K562 (cell line): ENCODE data around the gene CLK4. TPM values are rescaled to one million over a fixed set of nuclear protein-coding genes. Genes with fewer than 3 reads are reported as not detected.

Experiments
- BRD9 ChIP-seq: fragments of 450-650 bp; IDR thresholded peaks from 2 replicates; pipeline ENCODE4 v1.6.1; 2018; ENCODE audit warnings: low read depth; ENCODE audit not compliant: partially characterized antibody
- COPS2 ChIP-seq: fragments of 450-650 bp; conservative IDR thresholded peaks from 2 replicates; pipeline ENCODE4 v1.6.1; 2016; ENCODE audit warnings: mild to moderate bottlenecking, moderate library complexity
- DMBX1 ChIP-seq: fragments of 250-450 bp; sonication (Bioruptor Pico); IDR thresholded peaks from 2 replicates; pipeline ENCODE4 v1.8.0; 2022; ENCODE audit warnings: inconsistent platforms, mild to moderate bottlenecking, moderate library complexity, borderline replicate concordance
- ELF2 ChIP-seq: fragments of 250-450 bp; sonication (Bioruptor Pico); IDR thresholded peaks from 2 replicates; pipeline ENCODE4 v1.5.0; 2021; ENCODE audit warnings: mild to moderate bottlenecking
- FOXM1 ChIP-seq, 2 experiments: fragments of 450-650 bp in 1 of 2; sonication (generic) in 1 of 2; formaldehyde crosslinking in 1 of 2; IDR thresholded peaks; 2 replicates each; pipeline versions ENCODE4 v1.6.1 to v1.9.0; 2017 to 2022; ENCODE audit warnings: low read depth in 2 of 2, mild to moderate bottlenecking in 2 of 2, missing genetic modification reagents in 1 of 2, moderate library complexity in 1 of 2
- ILF3 ChIP-seq: fragments of 450-650 bp; IDR thresholded peaks from 2 replicates; pipeline ENCODE4 v1.6.1; 2018; ENCODE audit warnings: antibody characterized with exemption, mild to moderate bottlenecking, moderate library complexity, borderline replicate concordance
- JUNB ChIP-seq: fragments of 450-650 bp; formaldehyde crosslinking; conservative IDR thresholded peaks from 2 replicates; pipeline ENCODE4 v1.4.0; 2020; ENCODE audit warnings: mild to moderate bottlenecking
- JUND ChIP-seq, 2 experiments: IDR thresholded peaks; 2 replicates in 1 of 2; 3 replicates in 1 of 2; pipeline ENCODE4 v1.6.1; 2011; ENCODE audit warnings: borderline replicate concordance in 2 of 2, low read depth in 2 of 2, low read length in 2 of 2, improper control_type of control experiment in 1 of 2, missing biosample characterization in 1 of 2, missing genetic modification characterization in 1 of 2, missing genetic modification reagents in 1 of 2
- MLLT1 ChIP-seq, 2 experiments: fragments of 450-650 bp; IDR thresholded peaks; 2 replicates each; pipeline ENCODE4 v1.6.1; 2016
- NUFIP1 ChIP-seq: fragments of 450-650 bp; IDR thresholded peaks from 2 replicates; pipeline ENCODE4 v1.6.1; 2018; ENCODE audit not compliant: partially characterized antibody
- SFPQ ChIP-seq: fragments of 200-400 bp; formaldehyde crosslinking; IDR thresholded peaks from 2 replicates; pipeline ENCODE4 v1.6.1; 2017; ENCODE audit warnings: mild to moderate bottlenecking, low read depth, low read length, moderate library complexity
- SMAD3 ChIP-seq: fragments of 450-650 bp; formaldehyde crosslinking; conservative IDR thresholded peaks from 2 replicates; pipeline ENCODE4 v1.4.0; 2020; ENCODE audit warnings: mild to moderate bottlenecking
- SRSF3 ChIP-seq: fragments of 200-400 bp; formaldehyde crosslinking; IDR thresholded peaks from 2 replicates; pipeline ENCODE4 v1.6.1; 2016; ENCODE audit warnings: mild to moderate bottlenecking, low read length, moderate library complexity; ENCODE audit not compliant: insufficient read depth
- TAF9B ChIP-seq: fragments of 450-650 bp; IDR thresholded peaks from 2 replicates; pipeline ENCODE4 v1.6.1; 2018; ENCODE audit warnings: mild to moderate bottlenecking; ENCODE audit not compliant: partially characterized antibody
- TEAD1 ChIP-seq, 2 experiments: fragments of 450-650 bp in 1 of 2; sonication (generic) in 1 of 2; formaldehyde crosslinking; IDR thresholded peaks; 2 replicates each; pipeline versions ENCODE4 v1.4.0 to v1.8.0; 2020 to 2022; ENCODE audit warnings: mild to moderate bottlenecking in 2 of 2, missing genetic modification reagents in 1 of 2
- ZNF263 ChIP-seq: sonication (generic); formaldehyde crosslinking; IDR thresholded peaks from 2 replicates; pipeline ENCODE4 v1.8.0; 2022; ENCODE audit warnings: mild to moderate bottlenecking, missing genetic modification reagents, borderline replicate concordance
- polyA plus RNA-seq, 8 experiments: library from polyadenylated mRNA; depleted of rRNA in 4 of 8; stranded (reverse) in 5 of 8; unstranded in 3 of 8; fragments of >200 nt; fragmentation: Nextera tagmentation in 2 of 8; fragmentation: Illumina TruSeq in 1 of 8; extraction: Ambion mirVana in 2 of 8; extraction: Trizol in 1 of 8; gene quantifications; 2 replicates each; pipeline versions ENCODE4 v1.2.1 to v1.2.3, GENCODE V29; 2011 to 2014; ENCODE audit warnings: inconsistent platforms in 1 of 8, missing spikeins in 1 of 8
- total RNA-seq, 7 experiments: library from RNA; depleted of rRNA in 6 of 7; stranded (reverse); fragments of >200 nt in 6 of 7; fragmentation: Illumina TruSeq in 2 of 7; extraction: Trizol in 2 of 7; gene quantifications; 2 replicates each; pipeline versions ENCODE4 v1.2.1 to v1.2.3, GENCODE V29; 2011 to 2021; ENCODE audit warnings: low replicate concordance in 1 of 7

CLK4 gene
- total and polyA plus RNA-seq, 9 of the 15 experiments (the other 6 are each of a cell fraction or from before 2014, with no cell fraction given): 10.5 to 23.1 (median 13.9) TPM

GRCh38 chr5:178626484-178627258 is at the start of gene CLK4 (continued):
- no peak for TF ChIP-seq SFPQ
- TF ChIP-seq FOXM1 (IDR thresholded peaks at IDR 0.05; ENCODE audit: low read depth): no peak
- TF ChIP-seq FOXM1 (CRISPR knock-in tag; IDR thresholded peaks at IDR 0.05; ENCODE audit: low read depth): 0 out of 2 replicates have a peak, but pooled peaks have one; percentile 41
- peak; percentile 56 for TF ChIP-seq BRD9
- no peak for TF ChIP-seq COPS2
- no peak for TF ChIP-seq SRSF3
- TF ChIP-seq MLLT1 (IDR thresholded peaks at IDR 0.05): peak; percentile 21 to 77; a peak in 1 of 4 replicates
- TF ChIP-seq ILF3: no peak
- peak; percentile 81 for TF ChIP-seq TAF9B
- no peak for TF ChIP-seq DMBX1
- no peak for TF ChIP-seq SMAD3 (CRISPR knock-in tag)
- no peak for TF ChIP-seq JUNB (CRISPR knock-in tag)
- TF ChIP-seq NUFIP1: no peak
- TF ChIP-seq ELF2 (CRISPR knock-in tag): no peak
- TF ChIP-seq TEAD1 (CRISPR knock-in tag; IDR thresholded peaks at IDR 0.05): peak; percentile 23 to 78; a peak in 3 of 4 replicates
- peak; percentile 50; the same call in 1 of the 2 replicates for TF ChIP-seq JUND (IDR thresholded peaks at IDR 0.05; ENCODE audit: borderline replicate concordance, low read depth, low read length)
- no peak; the same call in 2 of the 3 replicates for TF ChIP-seq JUND (tag; IDR thresholded peaks at IDR 0.05; ENCODE audit: borderline replicate concordance, low read depth, low read length)
- TF ChIP-seq ZNF263 (CRISPR knock-in tag): no peak
